Measurements from ENCODE around the gene TENT4A. TPM values are rescaled to one million over a fixed set of nuclear protein-coding genes. Genes with fewer than 3 reads are reported as not detected.
A peak's percentile ranks its signal among the peaks of the same experiment; 100 is the strongest.
"Not testable (repeated sequence)": the region's sequence is repeated elsewhere in the genome, so short reads cannot be mapped to it uniquely, and the experiment has no call there.

Gene TENT4A
- total RNA-seq, 3 donors from 2014 or later (not counting 1 experiment from before 2014, with no cell fraction given), result 36.0 to 65.6 (median 44.9) TPM

GRCh38 chr5:6772886-6773285 is 59.7 kb downstream of the TENT4A start:
- no peak overlapping the region for H3K27ac ChIP-seq (ENCODE audit: low read length)
- ATAC-seq (no peak), DNase-seq (no peak)
- H3K9me3 Mint-ChIP-seq, result no peaks in the 10 kb centered on the region
- H3K36me3 ChIP-seq (ENCODE audit: control insufficient read depth, insufficient read depth, low read length), result no peaks in the 10 kb centered on the region
- no peaks in the 10 kb centered on the region for H3K27me3 ChIP-seq (ENCODE audit: control insufficient read depth, insufficient read depth, low read length)
- peaks cover 15 to 20% of the 10 kb centered on the region in 2 donors for H3K4me1 Mint-ChIP-seq
- H3K27ac Mint-ChIP-seq, result no peak overlapping the region
- no peaks in the 10 kb centered on the region for H3K9me3 ChIP-seq (ENCODE audit: control insufficient read depth, insufficient read depth, low read length)
- H3K36me3 Mint-ChIP-seq, result no peaks in the 10 kb centered on the region
- H3K4me1 ChIP-seq (ENCODE audit: control insufficient read depth, insufficient read depth, low read length), result peaks cover 20% of the 10 kb centered on the region
- no peak overlapping the region for H3K4me3 ChIP-seq (ENCODE audit: low read length)
- H3K4me3 Mint-ChIP-seq, result no peak overlapping the region
- intact Hi-C loops (cut with micrococcal nuclease), result no loop called here
- 91% methylated on average over 11 of the region's 11 CpGs for WGBS (ENCODE audit: insufficient coverage)
- peaks cover 0 to 6% of the 10 kb centered on the region in 2 donors for H3K27me3 Mint-ChIP-seq (ENCODE audit: low read depth in 2 of 2)
- no peak for TF ChIP-seq CTCF (IDR thresholded peaks at IDR 0.05)

DNA sequence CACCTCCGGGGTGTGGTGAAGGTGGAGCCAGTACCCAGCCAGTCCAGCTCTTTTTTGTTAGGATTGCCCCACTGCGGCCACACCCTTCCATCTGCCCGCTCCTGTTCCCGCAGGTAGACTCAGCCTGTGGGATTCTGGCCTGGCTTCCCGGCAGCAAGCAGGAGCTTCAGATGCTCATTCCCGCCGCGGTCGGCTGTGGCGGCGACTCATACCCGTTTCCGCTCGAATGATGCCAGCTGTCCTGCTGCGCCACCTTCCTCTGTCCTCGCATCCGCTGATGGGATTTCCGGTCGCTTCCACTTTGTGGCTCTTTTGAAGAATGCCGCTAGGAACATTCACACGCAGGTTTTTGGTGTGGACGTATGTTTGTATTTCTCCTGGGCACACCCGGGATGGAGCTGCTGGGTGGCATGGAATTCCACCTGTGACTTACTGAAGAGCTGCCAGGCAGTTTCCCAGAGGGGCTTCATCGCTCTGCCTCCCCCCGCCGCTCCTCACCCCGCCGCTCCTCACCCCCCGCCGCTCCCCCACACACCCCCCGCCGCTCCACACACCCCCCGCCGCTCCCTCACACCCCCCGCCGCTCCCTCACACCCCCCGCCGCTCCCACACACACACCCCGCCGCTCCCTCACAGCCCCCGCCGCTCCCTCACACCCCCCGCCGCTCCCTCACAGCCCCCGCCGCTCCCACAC is 60.3 kb downstream of the TENT4A start:
- peaks cover 15 to 20% of the 10 kb centered on the region in 2 donors for H3K4me1 Mint-ChIP-seq
- H3K4me1 ChIP-seq (ENCODE audit: control insufficient read depth, insufficient read depth, low read length), result peaks cover 20% of the 10 kb centered on the region
- H3K4me3 Mint-ChIP-seq, result peak overlapping the region; percentile 37
- no peaks in the 10 kb centered on the region for H3K36me3 ChIP-seq (ENCODE audit: control insufficient read depth, insufficient read depth, low read length)
- H3K27ac ChIP-seq (ENCODE audit: low read length), result no peak overlapping the region
- H3K9me3 Mint-ChIP-seq, result no peaks in the 10 kb centered on the region
- H3K27me3 ChIP-seq (ENCODE audit: control insufficient read depth, insufficient read depth, low read length), result no peaks in the 10 kb centered on the region
- peaks cover 0 to 6% of the 10 kb centered on the region in 2 donors for H3K27me3 Mint-ChIP-seq (ENCODE audit: low read depth in 2 of 2)
- TF ChIP-seq CTCF (IDR thresholded peaks at IDR 0.05), result no peak
- H3K4me3 ChIP-seq (ENCODE audit: low read length), result no peak overlapping the region
- no peak for DNase-seq
- no peak for ATAC-seq
- H3K9me3 ChIP-seq (ENCODE audit: control insufficient read depth, insufficient read depth, low read length), result no peaks in the 10 kb centered on the region
- WGBS (ENCODE audit: insufficient coverage), result 97% methylated on average over 23 of the region's 46 CpGs
- no peak overlapping the region for H3K27ac Mint-ChIP-seq
- intact Hi-C loops (cut with micrococcal nuclease), result no loop called here
- H3K36me3 Mint-ChIP-seq, result no peaks in the 10 kb centered on the region

DNA sequence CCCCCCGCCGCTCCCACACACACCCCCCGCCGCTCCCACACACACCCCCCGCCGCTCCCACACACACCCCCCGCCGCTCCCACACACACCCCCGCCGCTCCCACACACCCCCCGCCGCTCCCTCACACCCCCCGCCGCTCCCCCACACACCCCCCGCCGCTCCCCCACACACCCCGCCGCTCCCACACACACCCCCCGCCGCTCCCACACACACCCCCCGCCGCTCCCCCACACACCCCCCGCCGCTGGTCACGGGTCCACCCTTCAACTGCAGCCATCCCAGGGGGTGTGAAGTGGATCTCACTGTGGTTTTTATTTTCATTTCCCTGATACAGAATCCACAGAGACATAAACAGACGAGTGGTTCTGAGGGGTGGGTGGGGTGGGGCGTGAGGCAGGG is 61.0 kb downstream of the TENT4A start:
- ATAC-seq, result peak; percentile 31 to 42 (median 40)
- H3K27me3 Mint-ChIP-seq (ENCODE audit: low read depth in 2 of 2); intact Hi-C loops (cut with micrococcal nuclease); H3K4me3 ChIP-seq (ENCODE audit: low read length); H3K27ac ChIP-seq (ENCODE audit: low read length); H3K36me3 Mint-ChIP-seq; H3K36me3 ChIP-seq (ENCODE audit: control insufficient read depth, insufficient read depth, low read length); H3K9me3 Mint-ChIP-seq; H3K27me3 ChIP-seq (ENCODE audit: control insufficient read depth, insufficient read depth, low read length); H3K9me3 ChIP-seq (ENCODE audit: control insufficient read depth, insufficient read depth, low read length); DNase-seq: not testable (repeated sequence)
- no CpG with 5 or more reads among the region's 27 CpGs for WGBS (ENCODE audit: insufficient coverage)
- peak overlapping the region; percentile 76 to 87 for H3K27ac Mint-ChIP-seq
- H3K4me3 Mint-ChIP-seq, result peak overlapping the region; percentile 80
- peaks cover 15 to 20% of the 10 kb centered on the region in 2 donors for H3K4me1 Mint-ChIP-seq
- peaks cover 20% of the 10 kb centered on the region for H3K4me1 ChIP-seq (ENCODE audit: control insufficient read depth, insufficient read depth, low read length)

DNA sequence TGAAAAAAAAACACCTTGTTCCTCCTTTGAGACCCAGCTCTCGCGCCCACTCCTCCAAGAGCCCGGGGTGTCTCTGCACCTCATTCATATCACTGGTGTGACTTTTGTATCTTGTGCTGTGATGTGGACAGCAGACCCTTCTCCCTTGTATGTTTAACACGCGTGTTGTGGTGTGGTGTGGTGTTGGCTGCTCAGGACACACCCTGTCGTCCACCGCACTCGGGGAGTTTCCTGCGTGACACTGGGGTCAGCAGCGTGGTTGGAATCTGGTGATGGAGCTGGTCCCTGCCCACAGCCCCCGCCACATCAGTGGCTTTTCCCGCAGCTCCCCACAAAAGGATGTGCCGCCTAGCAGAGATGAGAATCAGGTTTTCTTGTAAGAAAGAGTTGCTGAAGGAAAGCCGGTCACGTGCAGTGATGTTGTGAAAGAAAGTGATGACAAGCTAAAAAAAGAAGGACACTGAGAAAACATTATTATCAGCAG is 61.5 kb downstream of the TENT4A start:
- 20% methylated on average over 15 of the region's 15 CpGs for WGBS (ENCODE audit: insufficient coverage)
- H3K9me3 ChIP-seq (ENCODE audit: control insufficient read depth, insufficient read depth, low read length), result no peaks in the 10 kb centered on the region
- H3K27ac Mint-ChIP-seq, result peak overlapping the region; percentile 76 to 87
- TF ChIP-seq CTCF (IDR thresholded peaks at IDR 0.05), result no peak
- no peaks in the 10 kb centered on the region for H3K9me3 Mint-ChIP-seq
- H3K4me3 ChIP-seq (ENCODE audit: low read length), result no peak overlapping the region
- peaks cover 20% of the 10 kb centered on the region for H3K4me1 ChIP-seq (ENCODE audit: control insufficient read depth, insufficient read depth, low read length)
- H3K27ac ChIP-seq (ENCODE audit: low read length), result no peak overlapping the region
- intact Hi-C loops (cut with micrococcal nuclease), result no loop called here
- H3K27me3 ChIP-seq (ENCODE audit: control insufficient read depth, insufficient read depth, low read length), result no peaks in the 10 kb centered on the region
- H3K27me3 Mint-ChIP-seq (ENCODE audit: low read depth in 2 of 2), result peaks cover 0 to 6% of the 10 kb centered on the region in 2 donors
- DNase-seq (peak in 1 of 2 donors; percentile 26), ATAC-seq (peak; percentile 57 to 65 (median 61))
- H3K4me3 Mint-ChIP-seq, result peak overlapping the region; percentile 80
- H3K36me3 Mint-ChIP-seq, result no peaks in the 10 kb centered on the region
- no peaks in the 10 kb centered on the region for H3K36me3 ChIP-seq (ENCODE audit: control insufficient read depth, insufficient read depth, low read length)
- H3K4me1 Mint-ChIP-seq, result peaks cover 15 to 20% of the 10 kb centered on the region in 2 donors
